GM21360 (cell line): Measurements from ENCODE around the gene GRIP2.

Experiments used
- ATAC-seq: cut with Tn5 transposase; IDR thresholded peaks from one replicate; pipeline ENCODE4 v1.9.1; 2021; ENCODE audit warnings: mild to moderate bottlenecking, moderate library complexity; ENCODE audit not compliant: unreplicated experiment

Gene GRIP2

GRCh38 chr3:14562121-14562890, 22.2 kb upstream of the GRIP2 start:
- ATAC-seq: no peak

DNA sequence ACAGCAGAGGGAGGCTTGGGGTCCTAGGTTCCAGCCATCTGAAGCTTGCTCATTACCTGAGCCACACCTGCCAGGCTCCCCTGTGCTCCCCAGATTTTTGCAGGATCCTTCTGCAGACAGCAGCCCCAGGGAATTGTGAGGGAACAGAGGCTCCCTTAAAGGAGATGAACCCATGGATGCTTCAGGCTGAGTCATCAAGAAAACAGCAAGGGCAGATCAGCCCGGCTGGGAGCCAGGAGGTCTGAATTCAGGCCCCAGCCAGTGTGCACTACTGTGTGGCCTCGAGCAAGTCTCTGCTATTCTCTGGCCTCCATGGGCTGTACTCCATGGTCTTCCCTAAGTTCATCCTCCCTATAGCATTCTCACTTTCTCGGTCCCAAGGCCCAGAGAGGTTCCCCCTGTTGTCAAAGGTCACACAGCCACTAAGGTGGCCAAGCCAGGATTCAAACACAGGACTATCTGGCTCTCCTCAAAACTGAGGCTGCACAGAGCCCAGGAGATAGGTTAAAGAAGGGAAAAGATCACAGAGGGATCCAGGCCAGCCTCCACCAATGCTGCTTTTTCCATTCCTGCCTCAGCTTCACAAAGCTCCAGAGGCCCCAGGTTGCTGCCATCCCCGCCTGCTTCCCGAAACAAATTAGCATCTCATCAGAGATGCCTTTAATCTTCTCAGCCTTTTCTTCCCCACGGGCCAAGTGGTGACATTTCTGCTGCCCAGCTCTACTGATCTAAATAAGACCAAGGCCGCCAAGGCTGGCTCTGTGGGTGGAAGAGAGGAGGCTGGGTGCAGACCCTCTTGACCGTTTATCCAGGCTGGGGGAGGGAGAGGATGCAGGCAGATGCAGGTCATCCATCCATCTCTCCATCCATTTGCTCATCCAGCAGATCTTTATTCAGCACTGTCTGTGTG, 21.2 kb upstream of the GRIP2 start:
- ATAC-seq: no peak

DNA sequence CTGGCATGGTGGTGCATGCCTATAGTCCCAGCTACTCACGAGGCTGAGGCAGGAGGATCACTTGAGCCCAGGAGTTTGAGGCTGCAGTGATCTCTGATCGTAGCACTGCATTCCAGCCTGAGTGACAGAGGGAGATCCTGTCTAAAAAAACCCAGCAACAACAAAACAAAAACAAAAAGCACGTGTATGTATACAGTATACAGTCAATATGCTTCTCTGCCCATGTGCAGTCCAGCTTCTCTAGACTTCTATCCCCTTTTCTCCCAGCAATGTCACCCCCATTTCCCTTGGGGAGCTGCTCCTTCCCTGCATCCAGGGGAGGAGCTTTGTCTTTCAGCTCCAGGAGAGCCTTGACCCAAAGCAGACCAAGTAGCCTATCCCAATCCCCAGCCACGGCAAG, 20.0 kb upstream of the GRIP2 start:
- no peak for ATAC-seq

DNA sequence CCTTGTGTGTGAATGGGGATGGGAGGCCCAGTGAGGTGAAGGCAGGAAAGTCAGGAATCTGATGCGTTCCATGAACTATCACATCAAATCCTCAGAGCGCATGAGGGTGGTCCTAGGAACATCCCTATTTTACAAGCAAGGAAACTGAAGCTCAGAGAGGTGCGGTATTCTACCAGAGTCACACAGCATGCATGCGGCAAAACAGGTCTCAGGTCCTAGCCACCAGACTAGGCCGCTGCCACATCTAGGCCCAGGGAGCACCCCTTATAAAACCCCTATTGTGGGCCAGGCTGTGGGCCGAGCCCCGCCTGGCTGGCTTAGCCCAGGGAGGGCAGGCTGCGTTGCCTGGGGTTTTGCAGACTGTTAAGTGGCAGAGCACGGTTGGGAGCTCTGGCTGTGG, 17.9 kb upstream of the GRIP2 start:
- no peak for ATAC-seq

DNA sequence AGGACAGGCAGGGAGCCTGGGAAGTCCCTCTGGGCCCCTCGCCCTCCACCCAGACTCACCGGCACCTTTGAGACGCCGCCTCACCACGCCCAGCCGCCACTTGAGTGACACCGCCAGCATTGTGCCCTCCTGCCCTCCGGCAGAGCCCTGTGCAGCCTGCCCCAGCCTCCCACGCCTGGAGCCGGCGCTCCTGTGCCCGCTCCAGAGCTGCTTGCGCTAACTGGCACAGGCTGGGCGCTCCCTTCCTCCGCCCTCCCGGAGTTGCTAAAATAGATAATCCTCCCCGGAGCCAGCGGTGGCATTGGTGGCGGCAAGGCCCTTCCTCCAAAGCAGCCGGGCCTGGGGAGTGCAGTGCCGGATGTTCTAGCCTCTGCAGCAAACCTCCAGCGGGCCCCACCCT, 15.7 kb upstream of the GRIP2 start:
- ATAC-seq: no peak

DNA sequence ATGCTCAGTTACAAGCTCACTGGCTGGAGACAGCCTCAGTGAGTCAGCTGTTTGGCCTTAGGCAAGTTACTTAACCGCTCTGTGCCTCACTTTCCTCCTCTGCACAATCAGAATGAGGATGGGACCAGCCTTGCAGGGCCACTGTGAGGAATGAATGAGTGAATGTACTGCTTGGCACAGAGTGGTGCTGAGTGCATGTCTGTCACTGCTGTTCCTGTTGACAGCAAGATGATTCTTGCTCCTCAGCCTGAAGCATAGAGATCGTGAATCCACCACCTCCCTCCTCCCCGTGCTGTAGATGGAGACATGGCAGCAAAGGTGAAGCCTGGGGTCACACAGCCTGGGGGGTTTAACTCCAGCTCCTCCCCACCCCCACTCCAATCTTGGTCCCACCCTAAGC, 14.6 kb upstream of the GRIP2 start:
- ATAC-seq: no peak

DNA sequence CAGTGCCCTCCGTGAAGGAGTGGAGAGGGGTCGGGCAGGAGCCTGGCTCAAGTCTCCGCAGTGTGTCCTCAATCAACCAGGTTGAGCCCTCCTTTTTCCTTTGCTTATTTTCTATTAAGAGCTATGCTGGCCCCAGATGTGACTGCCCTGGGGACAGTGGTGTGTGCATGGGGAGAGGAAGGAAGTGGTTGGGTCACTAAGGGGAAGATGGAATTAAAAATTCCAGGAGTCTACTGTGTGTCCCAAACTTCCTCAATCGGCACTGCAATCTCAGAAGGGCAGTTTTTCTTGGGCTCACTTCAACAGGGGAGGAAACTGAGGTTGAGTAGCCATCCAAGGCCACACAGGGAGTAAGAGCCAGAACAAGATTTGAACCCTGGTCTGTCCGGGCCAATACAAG, 13.7 kb upstream of the GRIP2 start:
- no peak for ATAC-seq

DNA sequence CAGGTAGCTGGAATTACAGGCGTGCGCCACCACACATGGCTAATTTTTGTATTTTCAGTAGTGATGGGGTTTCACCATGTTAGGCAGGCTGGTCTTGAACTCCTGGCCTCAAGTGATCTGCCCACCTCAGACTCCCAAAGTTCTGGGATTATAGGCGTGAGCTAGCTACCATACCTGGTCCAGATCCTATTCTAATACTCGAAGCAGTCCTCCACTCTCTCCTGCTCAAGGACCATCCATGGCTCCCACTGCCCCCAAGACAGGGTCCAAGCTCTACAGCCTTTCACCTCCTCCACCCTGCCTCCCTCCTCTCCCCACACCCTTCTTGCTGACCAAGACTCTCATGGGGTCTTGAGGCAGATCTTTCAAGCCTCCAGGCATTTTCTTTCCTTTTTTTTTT, 12.6 kb upstream of the GRIP2 start:
- ATAC-seq: no peak

DNA sequence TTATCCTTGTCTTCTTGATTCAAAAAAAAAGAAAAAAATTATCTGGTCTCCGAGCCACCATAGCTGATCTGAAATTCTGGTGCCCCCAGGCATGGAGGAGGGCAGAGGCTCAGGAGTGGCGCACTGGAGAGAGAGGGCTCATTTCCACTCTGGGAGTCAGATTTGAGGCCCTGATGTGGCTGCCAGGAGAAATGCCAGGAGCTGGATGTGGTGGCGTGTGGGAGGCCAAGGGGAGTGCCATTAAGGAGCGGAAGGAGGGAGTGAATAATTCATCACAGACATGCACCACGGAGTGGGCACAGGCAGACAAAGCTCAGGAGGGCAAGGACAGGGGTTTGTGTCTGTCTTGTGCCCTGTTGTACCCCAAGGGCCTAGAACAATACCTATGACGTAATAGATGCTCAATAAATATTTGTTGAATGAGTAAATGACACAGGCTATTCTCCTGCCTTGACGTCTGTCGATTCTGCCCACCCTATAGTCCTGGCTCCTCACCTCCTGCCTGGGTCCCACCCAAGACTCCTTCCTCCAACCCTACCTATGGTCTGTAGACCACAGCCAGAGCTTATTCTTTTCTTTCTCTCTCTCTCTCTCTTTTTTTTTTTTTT, 12.0 kb upstream of the GRIP2 start:
- ATAC-seq: no peak

DNA sequence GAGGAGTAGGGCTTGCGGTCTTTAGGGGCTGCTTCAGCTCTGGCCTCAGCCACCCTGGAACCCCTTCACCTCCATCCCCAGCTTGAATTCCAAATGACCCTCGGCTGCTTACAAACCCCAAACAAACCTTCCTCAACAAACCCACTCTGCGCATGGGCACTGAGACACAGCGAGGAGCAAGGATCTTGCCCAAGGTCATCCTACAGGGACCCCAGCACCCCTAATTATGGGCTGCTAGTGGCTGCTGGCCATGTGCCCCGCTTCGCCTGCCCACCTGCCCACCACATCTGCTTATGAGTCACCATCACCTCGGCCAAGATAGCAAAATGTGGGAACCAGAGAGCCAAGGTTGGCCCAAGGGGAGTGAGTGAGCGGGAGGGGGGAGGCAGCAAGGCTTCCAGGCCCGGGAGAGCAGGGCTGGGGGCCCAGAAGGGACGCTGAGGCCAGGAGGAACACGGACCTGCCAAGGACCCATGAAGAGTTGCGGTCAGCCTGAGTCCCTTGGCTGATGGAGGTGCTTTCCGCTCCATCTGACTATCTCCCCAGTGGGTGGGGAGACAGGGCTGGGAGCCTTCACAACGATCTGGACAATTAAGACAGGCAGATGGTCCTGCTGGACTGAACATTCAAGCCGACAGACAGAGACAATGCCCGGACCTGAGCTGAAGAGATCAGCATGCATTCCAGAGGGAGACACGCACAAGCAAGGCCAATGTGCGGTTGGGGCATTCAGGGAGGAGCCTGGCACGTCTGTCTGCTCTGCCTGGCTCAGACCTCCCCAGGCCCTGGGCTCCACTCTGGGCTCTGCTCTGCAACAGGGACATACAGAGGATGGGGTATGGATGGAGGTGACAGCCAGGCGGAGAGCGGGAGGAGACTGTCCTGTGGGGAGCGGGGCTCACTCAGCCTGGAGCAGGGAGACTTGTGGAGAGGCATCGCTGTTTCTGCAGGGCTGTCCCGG, 10.8 kb upstream of the GRIP2 start:
- no peak for ATAC-seq

- no peak for ATAC-seq
These were observed 10.0 kb upstream of the GRIP2 start for GRCh38 chr3:14550181-14550580.

GRCh38 chr3:14549256-14549919, 9.2 kb upstream of the GRIP2 start:
- ATAC-seq: no peak

DNA sequence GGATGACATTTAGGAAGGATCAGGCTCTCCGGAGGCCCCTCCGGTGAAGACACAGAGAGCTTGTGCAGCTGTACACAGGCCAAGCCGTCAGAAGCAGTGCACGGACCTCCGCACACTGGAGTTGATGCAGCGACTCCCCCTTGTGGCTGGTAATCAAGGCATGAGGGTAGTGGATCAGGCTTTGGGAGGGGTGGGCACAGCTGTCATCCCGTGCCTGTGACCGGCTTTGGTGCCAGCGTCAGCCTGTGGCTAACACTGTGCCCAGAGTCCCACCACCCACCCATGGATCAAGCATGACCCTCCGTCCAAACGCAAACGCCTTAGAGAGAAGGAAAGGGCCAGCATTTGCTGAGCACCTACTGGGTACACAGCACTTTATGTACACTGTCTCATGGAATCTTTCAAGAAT, 8.2 kb upstream of the GRIP2 start:
- no peak for ATAC-seq

- no peak for ATAC-seq
These were observed 7.6 kb upstream of the GRIP2 start for GRCh38 chr3:14547693-14548092.

GRCh38 chr3:14546041-14546440, 5.9 kb upstream of the GRIP2 start:
- ATAC-seq: no peak

GRCh38 chr3:14545251-14545635, 5.1 kb upstream of the GRIP2 start:
- ATAC-seq: no peak

GRCh38 chr3:14544282-14545250, 4.4 kb upstream of the GRIP2 start:
- no peak for ATAC-seq

DNA sequence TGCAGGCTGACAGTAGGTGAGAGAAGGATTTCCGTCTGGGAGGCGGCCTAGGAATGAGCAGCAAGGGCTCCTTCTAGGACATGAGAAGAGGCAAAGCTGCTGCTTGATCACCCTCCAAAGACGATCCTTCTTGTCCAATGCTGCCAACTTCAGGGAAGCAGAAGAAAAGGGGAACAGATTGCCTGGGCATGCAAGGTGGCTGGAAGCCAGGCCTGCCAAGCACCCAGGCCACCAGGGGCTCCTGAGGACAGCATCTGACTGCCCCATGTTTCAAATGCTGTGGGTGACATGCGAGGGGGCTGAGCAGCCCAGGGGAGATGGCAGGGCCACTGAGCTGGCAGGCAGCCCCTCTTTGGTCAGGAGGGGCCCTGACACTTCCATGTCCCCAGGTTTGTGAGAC, 3.3 kb upstream of the GRIP2 start:
- no peak for ATAC-seq

DNA sequence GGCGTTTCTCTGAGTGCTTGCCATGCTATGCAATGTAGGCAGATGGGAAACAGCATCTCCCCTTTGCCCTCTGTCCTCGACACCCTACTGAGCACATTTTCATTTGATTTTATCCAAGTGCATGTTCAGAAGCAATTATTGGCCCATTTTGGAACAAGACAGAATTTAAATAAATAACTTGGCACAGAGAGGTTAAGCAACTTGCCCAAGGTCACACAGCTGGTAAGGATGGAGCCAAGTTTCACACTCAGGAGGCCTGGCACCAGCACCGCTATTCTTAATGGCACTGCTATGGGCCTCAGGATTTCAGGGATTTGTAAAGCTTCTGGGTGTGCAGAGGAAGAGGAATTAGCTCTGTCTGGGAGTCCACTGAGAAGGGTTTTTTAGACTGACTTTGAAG, 2.5 kb upstream of the GRIP2 start:
- no peak for ATAC-seq
